Sigmoid colon (tissue), 4 donors: ENCODE measurements around the gene SDK2.

Experiments used
- EP300 ChIP-seq, 4 donors: sonication (generic); formaldehyde crosslinking; IDR thresholded peaks; one replicate each; pipeline ENCODE4 v1.6.1; 2017; ENCODE audit warnings: antibody characterized with exemption in 4 of 4
- POLR2A ChIP-seq, 2 donors: fragments of 450-650 bp; IDR thresholded peaks; one replicate each; pipeline ENCODE4 v1.6.1; 2016; ENCODE audit warnings: antibody characterized with exemption in 2 of 2, mild to moderate bottlenecking in 2 of 2, moderate library complexity in 2 of 2
- POLR2AphosphoS5 ChIP-seq, 4 donors: sonication (generic); formaldehyde crosslinking; IDR thresholded peaks; one replicate each; pipeline ENCODE4 v1.6.1; 2017; ENCODE audit warnings: antibody characterized with exemption in 4 of 4

- TF ChIP-seq POLR2AphosphoS5 (IDR thresholded peaks at IDR 0.05): no peak
- no peak for TF ChIP-seq EP300 (IDR thresholded peaks at IDR 0.05)
- TF ChIP-seq POLR2A (IDR thresholded peaks at IDR 0.05): no peak
Observed at GRCh38 chr17:73439597-73439996, 204.6 kb downstream of the SDK2 start.
